Activated T-cell treated with anti-CD3 and anti-CD28 coated beads, Interleukin-2, amount 50 U/mL, for 1 hour (primary cell): ENCODE data around the gene PRB4.
"Not testable (repeated sequence)": the region's sequence is repeated elsewhere in the genome, so short reads cannot be mapped to it uniquely, and the experiment has no call there.

Source experiments
- DNase-seq: peaks from one replicate; pipeline ENCODE4 v3.0.0-alpha.2; 2020

The PRB4 gene

GRCh38 chr12:11310336-11310735, at the start of gene PRB4:
TSS of gene PRB4 (minus strand) at chr12:11310436. CDS start at chr12:11310398, 38 bp downstream.
- no peak for DNase-seq

GRCh38 chr12:11351736-11352135, 41.5 kb upstream of the PRB4 start:
- DNase-seq: not testable (repeated sequence)

- no peak for DNase-seq
Measured at GRCh38 chr12:11348439-11348838, 38.2 kb upstream of the PRB4 start.

- DNase-seq: no peak
Measured at GRCh38 chr12:11347810-11348209, 37.6 kb upstream of the PRB4 start.

GRCh38 chr12:11344500-11344899, 34.3 kb upstream of the PRB4 start:
- no peak for DNase-seq

GRCh38 chr12:11324426-11324825, 14.2 kb upstream of the PRB4 start:
- no peak for DNase-seq

- DNase-seq: no peak
Measured at GRCh38 chr12:11321980-11322379, 11.7 kb upstream of the PRB4 start.

- DNase-seq: no peak
Measured at GRCh38 chr12:11307143-11307542, 3.1 kb downstream of the PRB4 start.

- DNase-seq: no peak
Measured at GRCh38 chr12:11273449-11273848, 36.8 kb downstream of the PRB4 start.

- no peak for DNase-seq
Measured at GRCh38 chr12:11269607-11270006, 40.6 kb downstream of the PRB4 start, which contains the start of gene PRB3. TSS of gene PRB3 (minus strand) at chr12:11269707. CDS start at chr12:11269669, 38 bp downstream.

GRCh38 chr12:11264501-11264900, 45.7 kb downstream of the PRB4 start:
- DNase-seq: no peak
